Neural progenitor cell (in vitro differentiated cells): ENCODE data around the gene PLXNB1.

Experiments used
- CTCF ChIP-seq: fragments of 200-600 bp; sonication (generic); IDR thresholded peaks from 2 replicates; pipeline ENCODE4 v1.5.1; 2017; ENCODE audit warnings: antibody characterized with exemption, mild to moderate bottlenecking
- EZH2 ChIP-seq: fragments of 200-600 bp; sonication (generic); IDR thresholded peaks from 2 replicates; pipeline ENCODE4 v1.6.1; 2017; ENCODE audit warnings: antibody characterized with exemption, mild to moderate bottlenecking, moderate library complexity

- TF ChIP-seq CTCF (no peak), EZH2 (no peak)
Measured at GRCh38 chr3:48463703-48464102, 33.8 kb upstream of the PLXNB1 start.
